SK-N-SH treated with all-trans-retinoic acid at 6 μM for 48 hours (cell line): ENCODE data around the gene MRPL28.

Experiments
- ATAC-seq: fragments of 200-7000 bp; cut with Tn5 transposase; 3 replicates; pipeline ENCODE4 v1.9.1; 2020; ENCODE audit warnings: mild to moderate bottlenecking, moderate library complexity
- ARNTL ChIP-seq: fragments of 450-650 bp; formaldehyde crosslinking; IDR thresholded peaks from 2 replicates; pipeline ENCODE4 v1.5.0; 2020; ENCODE audit warnings: low read depth, mild to moderate bottlenecking, moderate library complexity, borderline replicate concordance
- BACH2 ChIP-seq: fragments of 250-450 bp; sonication (Bioruptor Pico); IDR thresholded peaks from 2 replicates; pipeline ENCODE4 v1.9.0; 2021; ENCODE audit warnings: mild to moderate bottlenecking, borderline replicate concordance
- CREB5 ChIP-seq: fragments of 250-450 bp; sonication (Bioruptor Pico); IDR thresholded peaks from 2 replicates; pipeline ENCODE4 v1.5.1; 2020; ENCODE audit warnings: low read depth, mild to moderate bottlenecking, moderate library complexity
- CSDC2 ChIP-seq: fragments of 250-450 bp; sonication (Bioruptor Pico); IDR thresholded peaks from 2 replicates; pipeline ENCODE4 v1.5.0; 2020; ENCODE audit warnings: mild to moderate bottlenecking, moderate library complexity
- CSRNP3 ChIP-seq: fragments of 250-450 bp; sonication (Bioruptor Pico); IDR thresholded peaks from 2 replicates; pipeline ENCODE4 v1.5.1; 2021; ENCODE audit warnings: mild to moderate bottlenecking, moderate library complexity
- ESRRG ChIP-seq: fragments of 250-450 bp; sonication (Bioruptor Pico); IDR thresholded peaks from 2 replicates; pipeline ENCODE4 v1.6.1; 2021; ENCODE audit warnings: mild to moderate bottlenecking
- GLIS3 ChIP-seq: fragments of 250-450 bp; sonication (Bioruptor Pico); IDR thresholded peaks from 2 replicates; pipeline ENCODE4 v1.5.0; 2020; ENCODE audit warnings: mild to moderate bottlenecking, moderate library complexity
- ISL1 ChIP-seq: fragments of 250-450 bp; sonication (Bioruptor Pico); IDR thresholded peaks from 2 replicates; pipeline ENCODE4 v2.1.2; 2022; ENCODE audit warnings: mild to moderate bottlenecking, moderate library complexity
- OSR1 ChIP-seq: fragments of 250-450 bp; sonication (Bioruptor Pico); IDR thresholded peaks from 2 replicates; pipeline ENCODE4 v1.8.0; 2022; ENCODE audit warnings: moderate library complexity, mild to moderate bottlenecking, inconsistent platforms
- PATZ1 ChIP-seq: fragments of 250-450 bp; sonication (Bioruptor Pico); IDR thresholded peaks from 2 replicates; pipeline ENCODE4 v1.8.0; 2020; ENCODE audit warnings: mild to moderate bottlenecking, moderate library complexity, borderline replicate concordance
- POU6F1 ChIP-seq: fragments of 250-450 bp; sonication (Bioruptor Pico); IDR thresholded peaks from 2 replicates; pipeline ENCODE4 v1.8.0; 2021; ENCODE audit warnings: low read depth, mild to moderate bottlenecking, moderate library complexity, borderline replicate concordance
- PPARA ChIP-seq: fragments of 250-450 bp; sonication (Bioruptor Pico); IDR thresholded peaks from 2 replicates; pipeline ENCODE4 v1.5.0; 2020; ENCODE audit warnings: mild to moderate bottlenecking, borderline replicate concordance
- RARB ChIP-seq: fragments of 250-450 bp; sonication (Bioruptor Pico); IDR thresholded peaks from 2 replicates; pipeline ENCODE4 v1.8.0; 2021; ENCODE audit warnings: mild to moderate bottlenecking, moderate library complexity
- SNAI2 ChIP-seq: fragments of 250-450 bp; sonication (Bioruptor Pico); IDR thresholded peaks from 2 replicates; pipeline ENCODE4 v1.5.0; 2020; ENCODE audit warnings: mild to moderate bottlenecking, moderate library complexity
- TCF4 ChIP-seq: fragments of 250-450 bp; sonication (Bioruptor Pico); IDR thresholded peaks from 2 replicates; pipeline ENCODE4 v1.8.0; 2021; ENCODE audit warnings: mild to moderate bottlenecking, moderate library complexity, borderline replicate concordance
- TOX ChIP-seq: fragments of 250-450 bp; sonication (Bioruptor Pico); IDR thresholded peaks from 2 replicates; pipeline ENCODE4 v1.8.0; 2021; ENCODE audit warnings: mild to moderate bottlenecking, moderate library complexity, borderline replicate concordance
- TSHZ2 ChIP-seq: fragments of 250-450 bp; sonication (Bioruptor Pico); IDR thresholded peaks from 2 replicates; pipeline ENCODE4 v1.5.0; 2020; ENCODE audit warnings: mild to moderate bottlenecking, moderate library complexity
- ZC3H10 ChIP-seq: fragments of 250-450 bp; sonication (Bioruptor Pico); IDR thresholded peaks from 2 replicates; pipeline ENCODE4 v1.5.1; 2021; ENCODE audit warnings: mild to moderate bottlenecking, moderate library complexity
- ZFP3 ChIP-seq: fragments of 250-450 bp; sonication (Bioruptor Pico); IDR thresholded peaks from 2 replicates; pipeline ENCODE4 v1.5.0; 2020; ENCODE audit warnings: mild to moderate bottlenecking, moderate library complexity
- ZFP30 ChIP-seq: fragments of 450-650 bp; formaldehyde crosslinking; IDR thresholded peaks from 2 replicates; pipeline ENCODE4 v1.5.0; 2022; ENCODE audit warnings: mild to moderate bottlenecking, moderate library complexity
- ZNF565 ChIP-seq: fragments of 450-650 bp; formaldehyde crosslinking; conservative IDR thresholded peaks from 2 replicates; pipeline ENCODE4 v1.5.0; 2020; ENCODE audit warnings: low read depth, mild to moderate bottlenecking, moderate library complexity
- ZNF70 ChIP-seq: fragments of 450-650 bp; formaldehyde crosslinking; IDR thresholded peaks from 2 replicates; pipeline ENCODE4 v1.5.0; 2020; ENCODE audit warnings: mild to moderate bottlenecking, moderate library complexity
- ZNF8 ChIP-seq: fragments of 450-650 bp; formaldehyde crosslinking; IDR thresholded peaks from 2 replicates; pipeline ENCODE4 v1.5.0; 2020; ENCODE audit warnings: mild to moderate bottlenecking, moderate library complexity

MRPL28 gene

GRCh38 chr16:322476-323143 is 47.7 kb downstream of the MRPL28 start:
- no peak for ATAC-seq

GRCh38 chr16:321532-321931 is 48.8 kb downstream of the MRPL28 start:
- ATAC-seq, result no peak; the same call in 2 of the 3 replicates
- no peak for TF ChIP-seq TSHZ2 (CRISPR knock-in tag)
- no peak for TF ChIP-seq ZNF70 (CRISPR knock-in tag)
- TF ChIP-seq TCF4 (CRISPR knock-in tag), result no peak
- no peak for TF ChIP-seq GLIS3 (CRISPR knock-in tag)

More at GRCh38 chr16:322476-323143, 47.7 kb downstream of the MRPL28 start:
- no peak for TF ChIP-seq ESRRG (CRISPR knock-in tag)
- TF ChIP-seq ZNF565 (CRISPR knock-in tag), result no peak
- no peak for TF ChIP-seq TSHZ2 (CRISPR knock-in tag)
- TF ChIP-seq PPARA (CRISPR knock-in tag), result no peak
- TF ChIP-seq POU6F1 (CRISPR knock-in tag), result no peak
- no peak for TF ChIP-seq PATZ1
- TF ChIP-seq ARNTL (CRISPR knock-in tag), result no peak
- TF ChIP-seq TCF4 (CRISPR knock-in tag), result no peak
- TF ChIP-seq GLIS3 (CRISPR knock-in tag), result no peak
- TF ChIP-seq SNAI2 (CRISPR knock-in tag), result no peak
- no peak for TF ChIP-seq ZFP30
- no peak for TF ChIP-seq ZNF70 (CRISPR knock-in tag)
- no peak for TF ChIP-seq CSDC2
- TF ChIP-seq RARB (CRISPR knock-in tag), result no peak
- no peak for TF ChIP-seq TOX
- no peak for TF ChIP-seq ZNF8 (CRISPR knock-in tag)
- TF ChIP-seq ISL1 (CRISPR knock-in tag), result no peak
- no peak for TF ChIP-seq BACH2 (CRISPR knock-in tag)
- no peak for TF ChIP-seq ZC3H10

GRCh38 chr16:320206-320605 is 50.1 kb downstream of the MRPL28 start:
- no peak for ATAC-seq
- TF ChIP-seq OSR1 (CRISPR knock-in tag) (no peak), ZC3H10 (no peak), ARNTL (CRISPR knock-in tag) (no peak), ZFP3 (no peak), CSDC2 (no peak), GLIS3 (CRISPR knock-in tag) (no peak), CREB5 (CRISPR knock-in tag) (no peak), BACH2 (CRISPR knock-in tag) (no peak), ZFP30 (no peak), PATZ1 (no peak), ESRRG (CRISPR knock-in tag) (no peak), TOX (no peak), ZNF70 (CRISPR knock-in tag) (no peak), CSRNP3 (CRISPR knock-in tag) (no peak), ZNF565 (CRISPR knock-in tag) (no peak)
